ENCODE results near the gene CSDE1. TPM values are rescaled to one million over a fixed set of nuclear protein-coding genes. Genes with fewer than 3 reads are reported as not detected.

Gene CSDE1
- total RNA-seq, 1 experiment from 2014 or later, result 595 TPM

DNA sequence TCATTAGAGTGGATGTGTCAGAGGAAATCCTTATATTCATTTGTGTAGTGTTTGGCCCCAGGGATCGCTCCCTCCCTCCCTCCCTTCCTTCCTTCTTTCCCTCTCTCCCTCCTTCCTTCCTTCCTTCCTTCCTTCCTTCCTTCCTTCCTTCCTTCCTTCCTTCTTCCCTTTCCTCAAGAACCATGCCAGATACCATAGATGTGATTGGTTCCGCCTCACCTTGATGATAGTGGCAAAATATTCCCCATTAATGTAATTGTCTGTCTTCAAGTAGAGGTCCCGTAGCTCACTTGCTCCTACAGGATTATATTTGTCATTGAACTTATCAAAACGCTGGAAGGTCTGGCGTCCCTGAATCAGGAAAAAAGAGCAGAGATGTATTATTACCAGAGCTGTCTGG is 80.1 kb downstream of the CSDE1 start:
- no peaks in the 10 kb centered on the region for H3K36me3 Mint-ChIP-seq
- TF ChIP-seq ZBTB21 (CRISPR knock-in tag; IDR thresholded peaks at IDR 0.05; ENCODE audit: borderline replicate concordance) (no peak), JUN (CRISPR knock-in tag; IDR thresholded peaks at IDR 0.05) (no peak), SOX15 (CRISPR knock-in tag; IDR thresholded peaks at IDR 0.05) (no peak), FOXJ3 (CRISPR knock-in tag; IDR thresholded peaks at IDR 0.05; ENCODE audit: borderline replicate concordance) (no peak), SP1 (CRISPR knock-in tag; conservative IDR thresholded peaks at IDR 0.05) (no peak), ZNF263 (CRISPR knock-in tag; IDR thresholded peaks at IDR 0.05; ENCODE audit: low read depth) (no peak), SMAD4 (CRISPR knock-in tag; IDR thresholded peaks at IDR 0.05) (no peak)
- TF ChIP-seq, protein P1, sequence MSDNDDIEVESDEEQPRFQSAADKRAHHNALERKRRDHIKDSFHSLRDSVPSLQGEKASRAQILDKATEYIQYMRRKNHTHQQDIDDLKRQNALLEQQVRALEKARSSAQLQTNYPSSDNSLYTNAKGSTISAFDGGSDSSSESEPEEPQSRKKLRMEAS (CRISPR knock-in tag; IDR thresholded peaks at IDR 0.05), result no peak
- TF ChIP-seq, protein P2, sequence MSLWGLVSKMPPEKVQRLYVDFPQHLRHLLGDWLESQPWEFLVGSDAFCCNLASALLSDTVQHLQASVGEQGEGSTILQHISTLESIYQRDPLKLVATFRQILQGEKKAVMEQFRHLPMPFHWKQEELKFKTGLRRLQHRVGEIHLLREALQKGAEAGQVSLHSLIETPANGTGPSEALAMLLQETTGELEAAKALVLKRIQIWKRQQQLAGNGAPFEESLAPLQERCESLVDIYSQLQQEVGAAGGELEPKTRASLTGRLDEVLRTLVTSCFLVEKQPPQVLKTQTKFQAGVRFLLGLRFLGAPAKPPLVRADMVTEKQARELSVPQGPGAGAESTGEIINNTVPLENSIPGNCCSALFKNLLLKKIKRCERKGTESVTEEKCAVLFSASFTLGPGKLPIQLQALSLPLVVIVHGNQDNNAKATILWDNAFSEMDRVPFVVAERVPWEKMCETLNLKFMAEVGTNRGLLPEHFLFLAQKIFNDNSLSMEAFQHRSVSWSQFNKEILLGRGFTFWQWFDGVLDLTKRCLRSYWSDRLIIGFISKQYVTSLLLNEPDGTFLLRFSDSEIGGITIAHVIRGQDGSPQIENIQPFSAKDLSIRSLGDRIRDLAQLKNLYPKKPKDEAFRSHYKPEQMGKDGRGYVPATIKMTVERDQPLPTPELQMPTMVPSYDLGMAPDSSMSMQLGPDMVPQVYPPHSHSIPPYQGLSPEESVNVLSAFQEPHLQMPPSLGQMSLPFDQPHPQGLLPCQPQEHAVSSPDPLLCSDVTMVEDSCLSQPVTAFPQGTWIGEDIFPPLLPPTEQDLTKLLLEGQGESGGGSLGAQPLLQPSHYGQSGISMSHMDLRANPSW (CRISPR knock-in tag; conservative IDR thresholded peaks at IDR 0.05; ENCODE audit: low read depth), result no peak
- peaks cover 29% of the 10 kb centered on the region for H3K27me3 Mint-ChIP-seq (ENCODE audit: low read depth)
- no peaks in the 10 kb centered on the region for H3K9me3 Mint-ChIP-seq
- CTCF ChIA-PET, result no interaction called here
- H3K4me3 Mint-ChIP-seq, result no peak overlapping the region
- POLR2A ChIA-PET, result no interaction called here
- no peaks in the 10 kb centered on the region for H3K4me1 Mint-ChIP-seq
- ATAC-seq (no peak), DNase-seq (ENCODE audit: low spot score) (no peak)
- no peak overlapping the region for H3K27ac Mint-ChIP-seq

DNA sequence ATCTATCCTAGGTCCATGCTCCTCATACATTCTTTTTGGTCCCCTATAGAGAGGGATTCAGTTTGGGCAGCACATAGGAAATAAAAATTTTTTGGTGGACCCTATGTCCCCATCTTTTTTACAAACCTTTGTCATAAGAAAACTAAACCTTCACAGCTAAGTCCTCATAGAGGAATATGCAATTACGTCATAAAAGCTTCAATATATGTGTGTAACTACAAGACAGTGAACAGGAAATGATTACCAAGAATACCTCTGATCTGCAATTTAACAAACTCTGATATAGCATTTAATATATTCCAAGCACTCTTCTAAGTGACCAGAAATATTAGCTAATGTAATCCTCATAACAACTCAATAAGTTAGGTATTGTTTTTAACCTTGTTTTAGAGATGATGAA is 81.7 kb downstream of the CSDE1 start:
- TF ChIP-seq, protein P3, sequence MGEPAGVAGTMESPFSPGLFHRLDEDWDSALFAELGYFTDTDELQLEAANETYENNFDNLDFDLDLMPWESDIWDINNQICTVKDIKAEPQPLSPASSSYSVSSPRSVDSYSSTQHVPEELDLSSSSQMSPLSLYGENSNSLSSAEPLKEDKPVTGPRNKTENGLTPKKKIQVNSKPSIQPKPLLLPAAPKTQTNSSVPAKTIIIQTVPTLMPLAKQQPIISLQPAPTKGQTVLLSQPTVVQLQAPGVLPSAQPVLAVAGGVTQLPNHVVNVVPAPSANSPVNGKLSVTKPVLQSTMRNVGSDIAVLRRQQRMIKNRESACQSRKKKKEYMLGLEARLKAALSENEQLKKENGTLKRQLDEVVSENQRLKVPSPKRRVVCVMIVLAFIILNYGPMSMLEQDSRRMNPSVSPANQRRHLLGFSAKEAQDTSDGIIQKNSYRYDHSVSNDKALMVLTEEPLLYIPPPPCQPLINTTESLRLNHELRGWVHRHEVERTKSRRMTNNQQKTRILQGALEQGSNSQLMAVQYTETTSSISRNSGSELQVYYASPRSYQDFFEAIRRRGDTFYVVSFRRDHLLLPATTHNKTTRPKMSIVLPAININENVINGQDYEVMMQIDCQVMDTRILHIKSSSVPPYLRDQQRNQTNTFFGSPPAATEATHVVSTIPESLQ (CRISPR knock-in tag; IDR thresholded peaks at IDR 0.05), result no peak
- TF ChIP-seq EMX1 (CRISPR knock-in tag; IDR thresholded peaks at IDR 0.05) (no peak), ZNF423 (CRISPR knock-in tag; IDR thresholded peaks at IDR 0.05) (no peak), RORB (CRISPR knock-in tag; IDR thresholded peaks at IDR 0.05) (no peak), NFYB (CRISPR knock-in tag; conservative IDR thresholded peaks at IDR 0.05; ENCODE audit: low read depth) (no peak), SMAD4 (CRISPR knock-in tag; IDR thresholded peaks at IDR 0.05) (no peak), TEAD4 (CRISPR knock-in tag; IDR thresholded peaks at IDR 0.05) (no peak), ZBTB21 (CRISPR knock-in tag; IDR thresholded peaks at IDR 0.05; ENCODE audit: borderline replicate concordance) (no peak), CREM (CRISPR knock-in tag; IDR thresholded peaks at IDR 0.05) (no peak), TEAD1 (CRISPR knock-in tag; IDR thresholded peaks at IDR 0.05) (no peak), ETV6 (CRISPR knock-in tag; IDR thresholded peaks at IDR 0.05) (no peak)
- TF ChIP-seq, protein P4, sequence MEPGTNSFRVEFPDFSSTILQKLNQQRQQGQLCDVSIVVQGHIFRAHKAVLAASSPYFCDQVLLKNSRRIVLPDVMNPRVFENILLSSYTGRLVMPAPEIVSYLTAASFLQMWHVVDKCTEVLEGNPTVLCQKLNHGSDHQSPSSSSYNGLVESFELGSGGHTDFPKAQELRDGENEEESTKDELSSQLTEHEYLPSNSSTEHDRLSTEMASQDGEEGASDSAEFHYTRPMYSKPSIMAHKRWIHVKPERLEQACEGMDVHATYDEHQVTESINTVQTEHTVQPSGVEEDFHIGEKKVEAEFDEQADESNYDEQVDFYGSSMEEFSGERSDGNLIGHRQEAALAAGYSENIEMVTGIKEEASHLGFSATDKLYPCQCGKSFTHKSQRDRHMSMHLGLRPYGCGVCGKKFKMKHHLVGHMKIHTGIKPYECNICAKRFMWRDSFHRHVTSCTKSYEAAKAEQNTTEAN (CRISPR knock-in tag; IDR thresholded peaks at IDR 0.05), result no peak
- TF ChIP-seq, protein P5, sequence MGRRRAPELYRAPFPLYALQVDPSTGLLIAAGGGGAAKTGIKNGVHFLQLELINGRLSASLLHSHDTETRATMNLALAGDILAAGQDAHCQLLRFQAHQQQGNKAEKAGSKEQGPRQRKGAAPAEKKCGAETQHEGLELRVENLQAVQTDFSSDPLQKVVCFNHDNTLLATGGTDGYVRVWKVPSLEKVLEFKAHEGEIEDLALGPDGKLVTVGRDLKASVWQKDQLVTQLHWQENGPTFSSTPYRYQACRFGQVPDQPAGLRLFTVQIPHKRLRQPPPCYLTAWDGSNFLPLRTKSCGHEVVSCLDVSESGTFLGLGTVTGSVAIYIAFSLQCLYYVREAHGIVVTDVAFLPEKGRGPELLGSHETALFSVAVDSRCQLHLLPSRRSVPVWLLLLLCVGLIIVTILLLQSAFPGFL (CRISPR knock-in tag; IDR thresholded peaks at IDR 0.05; ENCODE audit: borderline replicate concordance), result no peak
- TF ChIP-seq, protein P6, sequence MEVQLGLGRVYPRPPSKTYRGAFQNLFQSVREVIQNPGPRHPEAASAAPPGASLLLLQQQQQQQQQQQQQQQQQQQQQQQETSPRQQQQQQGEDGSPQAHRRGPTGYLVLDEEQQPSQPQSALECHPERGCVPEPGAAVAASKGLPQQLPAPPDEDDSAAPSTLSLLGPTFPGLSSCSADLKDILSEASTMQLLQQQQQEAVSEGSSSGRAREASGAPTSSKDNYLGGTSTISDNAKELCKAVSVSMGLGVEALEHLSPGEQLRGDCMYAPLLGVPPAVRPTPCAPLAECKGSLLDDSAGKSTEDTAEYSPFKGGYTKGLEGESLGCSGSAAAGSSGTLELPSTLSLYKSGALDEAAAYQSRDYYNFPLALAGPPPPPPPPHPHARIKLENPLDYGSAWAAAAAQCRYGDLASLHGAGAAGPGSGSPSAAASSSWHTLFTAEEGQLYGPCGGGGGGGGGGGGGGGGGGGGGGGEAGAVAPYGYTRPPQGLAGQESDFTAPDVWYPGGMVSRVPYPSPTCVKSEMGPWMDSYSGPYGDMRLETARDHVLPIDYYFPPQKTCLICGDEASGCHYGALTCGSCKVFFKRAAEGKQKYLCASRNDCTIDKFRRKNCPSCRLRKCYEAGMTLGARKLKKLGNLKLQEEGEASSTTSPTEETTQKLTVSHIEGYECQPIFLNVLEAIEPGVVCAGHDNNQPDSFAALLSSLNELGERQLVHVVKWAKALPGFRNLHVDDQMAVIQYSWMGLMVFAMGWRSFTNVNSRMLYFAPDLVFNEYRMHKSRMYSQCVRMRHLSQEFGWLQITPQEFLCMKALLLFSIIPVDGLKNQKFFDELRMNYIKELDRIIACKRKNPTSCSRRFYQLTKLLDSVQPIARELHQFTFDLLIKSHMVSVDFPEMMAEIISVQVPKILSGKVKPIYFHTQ (CRISPR knock-in tag; IDR thresholded peaks at IDR 0.05), result no peak
- CTCF ChIA-PET, result no interaction called here
- DNase-seq (ENCODE audit: low spot score) (no peak), ATAC-seq (no peak)
- Mint-ChIP-seq H3K9me3 (no peaks in the 10 kb centered on the region), H3K27me3 (ENCODE audit: low read depth) (peaks cover 37% of the 10 kb centered on the region), H3K4me3 (no peak overlapping the region), H3K36me3 (no peaks in the 10 kb centered on the region), H3K4me1 (no peaks in the 10 kb centered on the region), H3K27ac (no peak overlapping the region)
- POLR2A ChIA-PET, result no interaction called here

Data from WTC11 (cell line).